AG04450 (cell line): ENCODE results near the gene LYL1. TPM values are rescaled to one million over a fixed set of nuclear protein-coding genes. Genes with fewer than 3 reads are reported as not detected.

Source experiments
- CTCF ChIA-PET: fragments of 300-600, 350-600 bp; formaldehyde crosslinking; extraction: SDS; loops from one replicate; lab custom pipeline; 2022; ENCODE audit warnings: antibody characterized with exemption, inconsistent platforms; lab: Charles Lee
- POLR2A ChIA-PET: fragments of 350-600 bp; formaldehyde crosslinking; extraction: SDS; loops from one replicate; lab custom pipeline; 2021; ENCODE audit warnings: antibody characterized with exemption, inconsistent platforms; lab: Yijun Ruan, JAX
- DNase-seq: peaks from one replicate; pipeline ENCODE4 v3.0.0-alpha.2; 2011; ENCODE audit warnings: low read depth, low spot score
- H3K27ac ChIP-seq: one replicate; pipeline ENCODE4 v1.5.1; 2012; ENCODE audit warnings: low read depth, low read length, control low read depth
- H3K27me3 ChIP-seq: one replicate; pipeline ENCODE4 v1.6.0; 2012; ENCODE audit warnings: low read length; ENCODE audit not compliant: control insufficient read depth, insufficient read depth
- H3K4me3 ChIP-seq: 2 replicates; pipeline ENCODE4 v1.5.1; 2011; ENCODE audit warnings: mild to moderate bottlenecking, low read depth, low read length, control low read depth
- H3K9me3 ChIP-seq: 2 replicates; pipeline ENCODE4 v1.5.1; 2012; ENCODE audit warnings: low read length; ENCODE audit not compliant: control insufficient read depth, insufficient read depth
- polyA plus RNA-seq: library from polyadenylated mRNA; depleted of rRNA; stranded (reverse); fragments of >200 nt; gene quantifications from 2 replicates; pipeline ENCODE4 v1.2.3, GENCODE V29; 2011
- TF ChIP-seq, protein P1 (sequence below): IDR thresholded peaks from 2 replicates; pipeline ENCODE4 v1.5.1; 2011; ENCODE audit warnings: low read depth, low read length, control low read depth, inconsistent platforms

The LYL1 gene
- polyA plus RNA-seq, 1 experiment = 0.11 TPM

DNA sequence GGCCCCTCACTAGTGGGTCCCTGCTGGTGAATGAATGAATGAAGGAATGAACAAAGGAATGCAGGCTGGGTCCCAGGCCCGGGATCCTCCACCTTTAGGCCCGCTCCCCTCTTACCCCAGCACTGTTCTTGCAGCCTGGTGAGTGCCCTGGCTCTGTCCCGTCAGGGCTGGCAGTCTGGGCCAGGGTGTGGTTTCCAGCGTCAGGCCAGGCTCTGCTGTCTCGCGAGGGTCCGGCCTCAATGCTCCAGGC is 317 bp downstream of the LYL1 start:
- H3K27me3 ChIP-seq = no peaks in the 10 kb centered on the region
- H3K9me3 ChIP-seq = peaks cover 2% of the 10 kb centered on the region; the same call in 1 of the 2 replicates
- POLR2A ChIA-PET = no interaction called here
- CTCF ChIA-PET = interaction anchor here (0.5 to 1.4 kb wide), 2 partner anchors 44 to 137 kb away, joined by 4 read pairs; no protein-coding TSS in a partner anchor
- no peak for DNase-seq
- H3K27ac ChIP-seq = no peak overlapping the region
- TF ChIP-seq, protein P1, sequence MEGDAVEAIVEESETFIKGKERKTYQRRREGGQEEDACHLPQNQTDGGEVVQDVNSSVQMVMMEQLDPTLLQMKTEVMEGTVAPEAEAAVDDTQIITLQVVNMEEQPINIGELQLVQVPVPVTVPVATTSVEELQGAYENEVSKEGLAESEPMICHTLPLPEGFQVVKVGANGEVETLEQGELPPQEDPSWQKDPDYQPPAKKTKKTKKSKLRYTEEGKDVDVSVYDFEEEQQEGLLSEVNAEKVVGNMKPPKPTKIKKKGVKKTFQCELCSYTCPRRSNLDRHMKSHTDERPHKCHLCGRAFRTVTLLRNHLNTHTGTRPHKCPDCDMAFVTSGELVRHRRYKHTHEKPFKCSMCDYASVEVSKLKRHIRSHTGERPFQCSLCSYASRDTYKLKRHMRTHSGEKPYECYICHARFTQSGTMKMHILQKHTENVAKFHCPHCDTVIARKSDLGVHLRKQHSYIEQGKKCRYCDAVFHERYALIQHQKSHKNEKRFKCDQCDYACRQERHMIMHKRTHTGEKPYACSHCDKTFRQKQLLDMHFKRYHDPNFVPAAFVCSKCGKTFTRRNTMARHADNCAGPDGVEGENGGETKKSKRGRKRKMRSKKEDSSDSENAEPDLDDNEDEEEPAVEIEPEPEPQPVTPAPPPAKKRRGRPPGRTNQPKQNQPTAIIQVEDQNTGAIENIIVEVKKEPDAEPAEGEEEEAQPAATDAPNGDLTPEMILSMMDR = no peak
- peak overlapping the region; percentile 25; the same call in 1 of the 2 replicates for H3K4me3 ChIP-seq

DNA sequence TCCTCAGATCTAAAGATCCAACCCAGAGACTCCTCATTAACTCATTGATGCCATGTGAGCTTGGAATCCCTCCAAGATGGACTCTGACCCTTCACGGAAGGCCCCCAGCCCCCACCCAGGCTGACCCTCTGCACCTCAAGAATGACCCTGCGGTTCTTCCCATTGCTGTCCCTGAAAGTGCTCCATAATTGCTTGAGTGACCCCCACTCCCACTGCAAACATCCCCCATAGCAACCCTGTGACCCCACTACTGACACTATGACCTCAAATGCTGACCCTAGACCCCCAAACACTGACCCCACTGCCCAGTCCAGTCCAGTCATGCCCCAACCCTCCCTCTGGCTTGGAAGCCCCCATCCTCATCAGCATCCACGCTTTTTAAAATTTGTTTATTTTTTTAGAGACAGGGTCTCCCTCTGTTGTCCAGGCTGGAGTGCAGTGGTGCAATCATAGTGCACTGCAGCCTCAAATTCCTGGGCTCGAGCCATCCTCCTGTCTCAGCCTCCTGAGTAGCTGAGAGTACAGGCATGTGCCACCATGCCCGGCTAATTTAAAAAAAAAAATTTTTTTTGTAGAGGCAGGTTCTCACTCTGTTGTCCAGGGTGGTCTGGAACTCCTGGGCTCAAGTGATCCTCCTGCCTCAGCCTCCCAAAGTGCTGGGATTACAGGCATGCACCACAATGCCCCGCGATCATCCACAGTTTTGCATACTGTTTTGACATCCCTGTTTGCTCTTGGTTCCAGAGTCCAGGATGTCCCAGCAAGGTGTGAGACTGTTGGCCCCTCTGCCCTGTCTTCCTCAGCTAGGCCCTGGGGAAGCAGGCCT is 855 bp downstream of the LYL1 start:
- ChIA-PET POLR2A (no interaction called here), CTCF (interaction anchor here (0.5 to 1.4 kb wide), 2 partner anchors 44 to 136 kb away, joined by 4 read pairs; no protein-coding TSS in a partner anchor)
- Histone ChIP-seq H3K4me3 (no peak overlapping the region), H3K9me3 (peaks cover 2% of the 10 kb centered on the region; the same call in 1 of the 2 replicates), H3K27me3 (no peaks in the 10 kb centered on the region), H3K27ac (no peak overlapping the region)
- DNase-seq = no peak
- TF ChIP-seq, protein P1 = no peak

DNA sequence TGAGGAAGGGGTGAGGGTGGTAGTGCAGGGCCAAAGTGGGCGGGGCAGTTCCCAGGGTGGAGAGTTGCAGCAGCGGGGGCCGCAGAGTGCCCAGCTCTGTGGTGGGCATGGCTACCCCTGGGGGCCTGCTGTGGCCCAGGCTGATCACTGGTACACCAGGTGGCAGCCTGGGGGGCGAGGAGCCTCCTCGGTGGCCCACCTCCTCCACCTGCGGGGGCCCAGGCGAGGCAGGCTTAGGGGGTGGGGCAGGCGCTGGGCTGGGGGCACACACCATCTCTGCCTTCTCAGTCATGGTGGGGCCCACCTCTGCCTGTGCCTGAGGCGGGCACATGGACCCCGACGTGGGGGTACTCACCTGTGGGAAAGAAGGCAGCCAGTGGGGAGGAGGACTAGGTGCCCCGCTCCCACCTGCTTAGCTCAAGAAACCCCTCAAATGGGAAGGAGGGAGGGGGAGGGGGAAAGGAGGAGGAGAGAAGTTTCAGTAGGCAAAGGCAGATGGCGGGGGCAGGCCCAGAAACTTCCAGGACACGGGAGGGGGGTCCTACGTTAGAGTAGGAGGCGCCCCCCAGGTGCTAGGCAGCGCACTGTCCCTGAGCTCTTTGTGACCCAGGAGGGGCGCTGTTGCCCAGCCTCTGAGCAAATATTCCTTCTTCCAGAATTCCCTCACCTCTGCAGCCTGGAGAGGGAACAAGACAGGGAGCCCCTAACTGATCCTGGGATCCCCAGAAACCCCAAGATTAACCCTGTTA is 1.6 kb downstream of the LYL1 start:
- Histone ChIP-seq H3K27ac (no peak overlapping the region), H3K4me3 (no peak overlapping the region), H3K27me3 (no peaks in the 10 kb centered on the region), H3K9me3 (peaks cover 2% of the 10 kb centered on the region; the same call in 1 of the 2 replicates)
- CTCF ChIA-PET = interaction anchor here (0.6 to 1.4 kb wide), 6 partner anchors 17 to 136 kb away, joined by 3 to 12 read pairs (median 6); no protein-coding TSS in a partner anchor
- TF ChIP-seq, protein P1 = peak; percentile 26
- POLR2A ChIA-PET = no interaction called here
- DNase-seq = no peak

DNA sequence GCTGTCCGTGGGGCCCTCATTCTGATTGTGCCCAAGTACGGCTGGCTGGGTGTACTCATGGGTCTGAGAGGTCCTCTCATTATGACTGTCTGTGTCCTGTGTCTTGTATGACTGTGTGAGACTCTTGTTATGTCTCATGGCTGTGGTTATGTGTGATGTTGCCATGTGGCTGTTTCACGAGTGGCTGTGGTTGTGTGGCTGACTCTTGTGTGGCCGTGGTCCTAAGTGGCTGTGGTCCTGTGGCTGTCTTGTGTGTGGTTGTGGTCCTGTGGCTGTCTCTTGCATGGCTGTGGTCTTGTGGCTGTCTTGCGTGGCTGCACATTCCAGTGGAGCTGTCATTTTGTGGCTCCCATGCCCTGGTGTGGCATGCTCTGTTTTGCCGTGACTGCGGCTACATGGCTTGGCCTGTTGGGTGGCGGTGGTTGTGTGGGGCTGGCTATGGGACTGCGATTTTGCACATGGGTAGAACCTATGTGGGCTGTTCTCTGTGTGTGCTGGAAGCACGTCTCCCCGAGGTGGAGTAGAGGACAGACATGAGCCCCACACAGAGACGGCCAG is 2.5 kb downstream of the LYL1 start:
- no peak overlapping the region for H3K4me3 ChIP-seq
- no peak for DNase-seq
- H3K9me3 ChIP-seq = peaks cover 2% of the 10 kb centered on the region; the same call in 1 of the 2 replicates
- ChIA-PET POLR2A (no interaction called here), CTCF (interaction anchor here (1.3 to 1.4 kb wide), 2 partner anchors 21 to 135 kb away, joined by 5 to 8 read pairs; no protein-coding TSS in a partner anchor)
- H3K27me3 ChIP-seq = no peaks in the 10 kb centered on the region
- H3K27ac ChIP-seq = no peak overlapping the region
- TF ChIP-seq, protein P1 = no peak
